ENCODE measurements around the gene KLHL26. TPM values are rescaled to one million over a fixed set of nuclear protein-coding genes. Genes with fewer than 3 reads are reported as not detected.

Gene KLHL26
- total and polyA plus RNA-seq, 9 of the 15 experiments (the other 6 are each of a cell fraction or from before 2014, with no cell fraction given): 0.13 to 13.3 (median 1.4) TPM

DNA sequence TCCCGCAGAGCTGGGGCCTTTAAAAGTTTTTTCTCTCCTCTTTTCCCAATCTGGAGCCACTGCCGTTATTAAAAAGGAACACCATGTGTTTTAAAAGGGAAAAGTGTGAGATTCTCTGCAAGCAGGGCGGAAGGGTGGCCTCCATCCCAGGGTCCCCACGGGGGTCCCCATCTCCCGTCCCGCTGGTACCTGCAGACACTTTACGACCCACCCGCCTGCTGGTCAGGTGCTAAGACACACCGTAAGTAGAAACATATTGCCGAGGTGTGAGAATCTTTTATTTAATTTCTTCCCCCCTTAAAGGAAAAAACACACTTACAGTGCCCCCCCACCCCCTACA lies 32.0 kb upstream of the KLHL26 start:
- Histone ChIP-seq H3K79me2 (ENCODE audit: control insufficient read depth, insufficient read depth, low read length) (no peaks in the 10 kb centered on the region), H3K27me3 (ENCODE audit: control insufficient read depth in 2 of 2, insufficient read depth in 2 of 2, low read length in 2 of 2) (peaks cover 23 to 49% of the 10 kb centered on the region in 2 experiments), H2AFZ (ENCODE audit: low read depth, low read length) (no peak overlapping the region), H4K20me1 (replicated peaks; ENCODE audit: control insufficient read depth, insufficient read depth, low read length) (peaks cover 22% of the 10 kb centered on the region), H3K9me1 (ENCODE audit: control insufficient read depth, insufficient read depth, low read length) (no peaks in the 10 kb centered on the region), H3K27ac (ENCODE audit: extremely low read depth, low read depth, low read length) (no peak overlapping the region), H3K9me3 (replicated peaks; ENCODE audit: control insufficient read depth, insufficient read depth, low read depth, low read length) (no peaks in the 10 kb centered on the region), H3K36me3 (ENCODE audit: control insufficient read depth, insufficient read depth, low read length) (no peaks in the 10 kb centered on the region), H3K4me2 (ENCODE audit: insufficient read depth, low read length) (no peak overlapping the region), H3K4me1 (replicated peaks in 1 of 2; ENCODE audit: control insufficient read depth in 2 of 2, insufficient read depth in 2 of 2, low read length in 2 of 2) (peaks cover 0 to 43% of the 10 kb centered on the region in 2 experiments; a peak in 2 of 5 replicates), H3K9ac (ENCODE audit: insufficient read depth in 1 of 2, low read depth in 2 of 2, low read length in 2 of 2) (no peak overlapping the region), H3K4me3 (no peak overlapping the region)
- FAIRE-seq (no peak), ATAC-seq (no peak), DNase-seq (ENCODE audit: extremely low read depth in 1 of 4, low spot score in 3 of 4) (no peak)
- BruUV-seq (replicated peaks): no TSS peak
- intact Hi-C loops (cut with micrococcal nuclease): no loop called here
- in situ Hi-C loops (cut with MboI): no loop called here
- no peak for TF ChIP-seq HDAC8 (tag; IDR thresholded peaks at IDR 0.05)
- ChIA-PET CTCF (ENCODE audit: low intra/inter-chr PET ratio) (no interaction called here), POLR2A (no interaction called here)
- 9% methylated on average over 9 of the region's 10 CpGs for WGBS (ENCODE audit: insufficient coverage, low coverage, missing lambda C conversion rate)

GRCh38 chr19:18605196-18605545 lies 31.7 kb upstream of the KLHL26 start:
- Histone ChIP-seq H3K9me3 (replicated peaks; ENCODE audit: control insufficient read depth, insufficient read depth, low read depth, low read length) (no peaks in the 10 kb centered on the region), H3K9ac (ENCODE audit: insufficient read depth in 1 of 2, low read depth in 2 of 2, low read length in 2 of 2) (0 out of 4 replicates have a peak overlapping the region, but pooled peaks of 1 of the 2 experiments have one; percentile 17), H3K4me2 (ENCODE audit: insufficient read depth, low read length) (no peak overlapping the region), H3K36me3 (ENCODE audit: control insufficient read depth, insufficient read depth, low read length) (no peaks in the 10 kb centered on the region), H4K20me1 (replicated peaks; ENCODE audit: control insufficient read depth, insufficient read depth, low read length) (peaks cover 22% of the 10 kb centered on the region), H3K27ac (ENCODE audit: extremely low read depth, low read depth, low read length) (no peak overlapping the region), H3K4me3 (no peak overlapping the region), H2AFZ (ENCODE audit: low read depth, low read length) (no peak overlapping the region), H3K9me1 (ENCODE audit: control insufficient read depth, insufficient read depth, low read length) (no peaks in the 10 kb centered on the region), H3K79me2 (ENCODE audit: control insufficient read depth, insufficient read depth, low read length) (no peaks in the 10 kb centered on the region), H3K4me1 (replicated peaks in 1 of 2; ENCODE audit: control insufficient read depth in 2 of 2, insufficient read depth in 2 of 2, low read length in 2 of 2) (peaks cover 0 to 44% of the 10 kb centered on the region in 2 experiments; a peak in 2 of 5 replicates), H3K27me3 (ENCODE audit: control insufficient read depth in 2 of 2, insufficient read depth in 2 of 2, low read length in 2 of 2) (peaks cover 26 to 53% of the 10 kb centered on the region in 2 experiments)
- FAIRE-seq (no peak), ATAC-seq (no peak), DNase-seq (ENCODE audit: extremely low read depth in 1 of 4, low spot score in 3 of 4) (no peak)
- intact Hi-C loops (cut with micrococcal nuclease) (no loop called here), in situ Hi-C loops (cut with MboI) (no loop called here)
- ChIA-PET POLR2A (no interaction called here), CTCF (ENCODE audit: low intra/inter-chr PET ratio) (no interaction called here)
- TF ChIP-seq FOXP1 (CRISPR knock-in tag; IDR thresholded peaks at IDR 0.05) (no peak), ZBTB7A (IDR thresholded peaks at IDR 0.05; ENCODE audit: borderline replicate concordance, control insufficient read depth, low read depth, low read length) (0 out of 2 replicates have a peak, but pooled peaks have one; percentile 20)
- no TSS peak for BruUV-seq (replicated peaks)
- 9% methylated on average over 17 of the region's 17 CpGs for WGBS (ENCODE audit: insufficient coverage, low coverage, missing lambda C conversion rate)
